Activated naive CD8-positive, alpha-beta T cell treated with anti-CD3 and anti-CD28 coated beads for 36 hours (primary cell): ENCODE data around the gene CD7. TPM values are rescaled to one million over a fixed set of nuclear protein-coding genes. Genes with fewer than 3 reads are reported as not detected.

ENCODE experiments used
- DNase-seq: peaks from one replicate; pipeline ENCODE4 v3.0.0; 2021
- H3K27ac Mint-ChIP-seq: one replicate; pipeline ENCODE4 v1.8.0; 2022; ENCODE audit warnings: mild to moderate bottlenecking, moderate library complexity, mixed read lengths
- H3K27me3 Mint-ChIP-seq: one replicate; pipeline ENCODE4 v1.8.0; 2022; ENCODE audit warnings: mild to moderate bottlenecking, mixed read lengths
- H3K36me3 Mint-ChIP-seq: one replicate; pipeline ENCODE4 v1.8.0; 2021; ENCODE audit warnings: mild to moderate bottlenecking, mixed read lengths
- H3K4me1 Mint-ChIP-seq: one replicate; pipeline ENCODE4 v1.8.0; 2021; ENCODE audit warnings: mixed read lengths
- H3K4me3 Mint-ChIP-seq: one replicate; pipeline ENCODE4 v1.8.0; 2022; ENCODE audit warnings: mild to moderate bottlenecking, moderate library complexity, mixed read lengths
- H3K9me3 Mint-ChIP-seq: one replicate; pipeline ENCODE4 v1.8.0; 2022; ENCODE audit warnings: mixed read lengths
- total RNA-seq, 2 experiments: library from RNA; stranded (reverse); gene quantifications; one replicate each; pipeline ENCODE4 v1.2.3, GENCODE V29; 2021

CD7 gene
- total RNA-seq, 2 experiments from 2014 or later = 291 to 293 TPM

DNA sequence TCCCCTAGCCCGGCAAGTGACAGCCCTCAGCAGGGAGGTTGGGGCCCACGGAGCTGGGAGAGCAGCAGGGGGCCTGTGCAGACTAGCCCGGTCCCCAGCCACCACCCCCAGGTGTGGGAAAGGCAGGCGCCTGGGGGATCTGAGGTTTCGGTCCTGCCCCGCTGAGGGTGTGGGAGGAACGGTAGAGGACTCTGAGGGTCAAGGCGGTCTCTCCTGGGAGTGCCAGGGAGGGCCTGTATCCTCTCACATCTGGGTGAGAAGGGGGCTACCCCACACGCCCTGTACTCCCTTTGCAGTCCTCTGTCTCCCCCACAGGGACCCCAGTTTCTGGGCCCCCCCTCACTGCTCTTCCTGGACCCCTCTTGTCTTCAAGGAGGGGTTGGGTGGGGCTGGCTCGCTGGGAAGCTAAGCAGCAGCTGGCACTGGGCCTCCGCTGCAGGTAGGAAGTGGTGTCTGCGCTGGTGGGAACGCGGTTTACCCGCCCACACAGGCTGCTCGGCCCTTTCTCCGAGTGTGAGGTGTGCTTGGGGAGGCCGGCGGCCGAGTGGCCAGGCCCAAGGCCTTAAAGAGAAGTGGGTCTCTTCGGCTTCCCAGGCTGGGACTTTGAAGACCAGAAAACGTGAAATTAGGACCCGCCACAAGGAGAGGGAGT is 15.4 kb downstream of the CD7 start:
- Mint-ChIP-seq H3K36me3 (peaks cover 3% of the 10 kb centered on the region), H3K9me3 (peaks cover 4% of the 10 kb centered on the region), H3K4me3 (peak overlapping the region; percentile 77), H3K27me3 (no peaks in the 10 kb centered on the region), H3K4me1 (peaks cover 79% of the 10 kb centered on the region), H3K27ac (peak overlapping the region; percentile 89)
- DNase-seq = peak; percentile 76

DNA sequence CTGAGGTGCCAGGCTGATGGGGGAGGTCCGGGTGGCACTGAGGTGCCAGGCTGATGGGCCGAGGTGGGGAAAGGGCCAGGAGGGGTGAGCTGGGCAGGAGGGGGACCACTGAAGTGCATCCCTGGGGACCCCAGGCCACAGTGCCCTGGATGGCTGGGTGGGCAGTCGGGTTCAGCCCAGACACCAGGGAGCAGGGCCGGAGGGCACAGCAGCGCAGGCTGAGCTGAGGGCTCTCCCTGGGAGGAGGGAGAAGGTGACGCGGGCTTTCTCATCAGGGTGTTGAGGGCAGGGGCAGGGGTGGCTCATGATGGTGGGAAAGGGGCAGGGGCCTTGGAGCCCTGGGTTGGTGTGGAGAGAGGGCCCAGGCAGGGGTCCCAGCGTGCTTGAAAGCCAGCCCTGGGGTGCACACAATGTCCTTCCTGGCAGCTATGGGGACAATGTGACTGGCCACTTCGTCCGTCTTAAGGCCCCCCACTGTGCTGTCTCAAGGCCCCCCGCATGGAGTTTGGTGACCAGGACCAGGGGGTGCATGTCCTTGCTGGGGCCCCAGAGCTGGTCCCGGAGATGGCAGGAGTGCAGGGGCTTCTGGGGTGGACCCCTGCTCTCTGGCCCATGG is 16.0 kb downstream of the CD7 start:
- peak overlapping the region; percentile 77 for H3K4me3 Mint-ChIP-seq
- no peaks in the 10 kb centered on the region for H3K27me3 Mint-ChIP-seq
- peaks cover 79% of the 10 kb centered on the region for H3K4me1 Mint-ChIP-seq
- H3K27ac Mint-ChIP-seq = peak overlapping the region; percentile 89
- H3K36me3 Mint-ChIP-seq = no peaks in the 10 kb centered on the region
- no peak for DNase-seq
- no peaks in the 10 kb centered on the region for H3K9me3 Mint-ChIP-seq

DNA sequence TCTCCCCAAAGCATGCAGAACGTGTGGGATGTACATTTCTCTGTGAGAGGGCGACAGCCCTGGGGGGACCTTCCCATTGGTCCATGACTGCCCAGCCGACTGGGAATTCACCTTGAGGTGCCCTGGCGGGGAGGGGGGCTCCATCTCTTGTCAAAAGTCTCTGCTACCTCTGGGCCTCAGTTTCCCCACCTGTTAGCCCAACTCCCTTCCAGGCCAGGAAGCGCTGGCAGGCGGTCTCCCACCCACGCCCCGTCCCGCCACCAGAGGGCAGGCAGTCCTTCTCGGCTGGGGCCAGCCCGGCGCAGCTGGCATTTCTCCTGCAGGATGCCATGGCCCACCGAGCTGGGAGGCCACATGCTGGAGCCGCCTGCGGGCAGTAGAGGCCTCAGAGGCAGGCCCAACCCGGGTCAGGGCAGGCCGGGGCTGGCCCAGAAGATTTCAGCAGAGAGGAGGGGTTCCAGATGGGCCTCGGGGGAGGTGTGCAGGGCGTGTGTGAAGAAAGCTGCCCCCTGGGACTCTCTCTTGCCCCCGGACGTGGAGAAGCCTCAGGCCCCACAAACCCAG is 16.6 kb downstream of the CD7 start:
- peak; percentile 74 for DNase-seq
- no peaks in the 10 kb centered on the region for H3K27me3 Mint-ChIP-seq
- H3K9me3 Mint-ChIP-seq = no peaks in the 10 kb centered on the region
- H3K36me3 Mint-ChIP-seq = no peaks in the 10 kb centered on the region
- peaks cover 77% of the 10 kb centered on the region for H3K4me1 Mint-ChIP-seq
- peak overlapping the region; percentile 65 for H3K27ac Mint-ChIP-seq
- peak overlapping the region; percentile 59 for H3K4me3 Mint-ChIP-seq

DNA sequence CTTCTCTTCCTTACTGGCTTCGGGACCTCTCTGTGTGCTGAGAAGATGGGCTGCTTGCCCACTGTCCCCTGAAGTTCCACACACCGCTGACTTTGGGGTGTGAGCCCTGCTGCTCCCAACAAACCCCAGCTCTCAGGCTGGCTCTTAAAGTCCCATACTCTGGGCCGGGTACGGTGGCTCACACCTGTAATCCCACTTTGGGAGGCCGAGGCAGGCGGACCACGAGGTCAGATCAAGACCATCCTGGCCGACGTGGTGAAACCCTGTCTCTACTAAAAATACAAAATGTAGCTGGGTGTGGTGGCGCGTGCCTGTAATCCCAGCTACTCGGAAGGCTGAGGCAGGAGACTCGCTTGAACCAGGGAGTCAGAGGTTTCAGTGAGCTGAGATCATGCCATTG is 17.2 kb downstream of the CD7 start:
- no peaks in the 10 kb centered on the region for H3K36me3 Mint-ChIP-seq
- no peaks in the 10 kb centered on the region for H3K27me3 Mint-ChIP-seq

DNA sequence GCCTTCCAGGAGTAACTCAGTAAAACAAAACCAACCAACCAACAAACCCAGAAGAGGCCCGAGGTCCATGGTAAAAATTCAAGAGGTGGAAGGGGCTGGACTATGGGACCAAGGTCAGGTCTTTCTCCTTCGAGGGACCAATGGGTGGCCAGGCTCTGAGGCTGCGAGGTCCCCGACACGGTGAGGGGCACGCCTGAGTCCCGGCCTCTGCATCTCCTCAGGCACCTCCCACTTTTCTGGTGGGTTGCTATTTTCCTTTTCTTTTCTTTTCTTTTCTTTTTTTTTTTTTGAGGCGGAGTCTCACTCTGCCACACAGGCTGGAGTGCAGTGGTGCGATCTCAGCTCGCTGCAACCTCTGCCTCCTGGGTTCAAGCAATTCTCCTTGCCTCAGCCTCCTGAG is 18.0 kb downstream of the CD7 start:
- H3K27ac Mint-ChIP-seq = peak overlapping the region; percentile 100
- DNase-seq = peak; percentile 54

More for the DNA sequence above, 17.2 kb downstream of the CD7 start:
- Mint-ChIP-seq H3K4me1 (peaks cover 75% of the 10 kb centered on the region), H3K27ac (peak overlapping the region; percentile 100), H3K9me3 (no peaks in the 10 kb centered on the region), H3K4me3 (peak overlapping the region; percentile 95)
- no peak for DNase-seq

DNA sequence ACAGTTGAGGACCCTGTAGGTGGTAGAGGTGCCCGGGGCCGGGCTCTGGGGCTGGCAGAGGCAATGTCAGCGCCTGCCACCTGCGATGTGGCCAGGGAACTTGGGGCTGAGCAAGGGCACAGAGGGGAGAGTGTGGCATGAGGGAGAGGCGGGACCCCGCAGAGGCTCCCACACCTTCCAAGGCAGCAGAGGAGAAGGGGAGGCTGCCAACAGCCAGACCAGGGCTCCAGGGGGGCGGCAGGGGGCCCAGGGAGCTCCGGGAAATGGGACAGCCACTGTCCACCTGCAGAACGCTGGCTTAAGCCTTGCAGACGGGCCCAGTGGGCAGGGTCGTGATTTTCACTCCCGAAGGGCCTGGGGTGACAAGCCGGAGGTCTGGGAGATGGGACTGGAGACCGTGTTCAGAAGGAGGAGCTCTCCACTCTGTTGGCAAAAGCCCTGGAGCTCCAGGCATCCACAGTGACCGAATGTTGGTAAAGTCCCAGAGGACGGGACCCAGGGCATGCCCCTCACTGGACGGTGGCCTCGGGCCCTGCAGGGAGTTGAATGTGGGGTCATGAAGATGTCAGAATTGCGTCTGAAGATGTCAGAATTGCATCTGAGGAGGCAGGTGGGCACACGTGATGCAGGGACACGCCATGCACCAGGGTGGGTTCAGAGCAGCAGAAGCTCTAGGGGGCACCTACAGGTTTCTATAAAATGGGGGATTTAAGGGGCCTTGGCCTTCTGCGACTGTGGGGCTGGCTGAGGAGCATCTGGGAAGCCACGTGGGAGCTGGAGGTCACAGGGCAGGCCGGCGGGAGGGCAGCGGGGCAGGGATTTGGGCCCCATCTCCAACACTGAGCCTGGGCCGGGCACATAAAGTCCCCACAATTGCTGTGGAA is 18.6 kb downstream of the CD7 start:
- H3K4me3 Mint-ChIP-seq = peak overlapping the region; percentile 95
- H3K27me3 Mint-ChIP-seq = no peaks in the 10 kb centered on the region
- peak; percentile 28 for DNase-seq
- no peaks in the 10 kb centered on the region for H3K9me3 Mint-ChIP-seq
- peaks cover 78% of the 10 kb centered on the region for H3K4me1 Mint-ChIP-seq
- H3K27ac Mint-ChIP-seq = peak overlapping the region; percentile 100
- H3K36me3 Mint-ChIP-seq = peaks cover under 1% of the 10 kb centered on the region

More for the DNA sequence above, 18.0 kb downstream of the CD7 start:
- H3K36me3 Mint-ChIP-seq = no peaks in the 10 kb centered on the region
- H3K27me3 Mint-ChIP-seq = no peaks in the 10 kb centered on the region
- peak overlapping the region; percentile 95 for H3K4me3 Mint-ChIP-seq
- peaks cover 77% of the 10 kb centered on the region for H3K4me1 Mint-ChIP-seq
- no peaks in the 10 kb centered on the region for H3K9me3 Mint-ChIP-seq

DNA sequence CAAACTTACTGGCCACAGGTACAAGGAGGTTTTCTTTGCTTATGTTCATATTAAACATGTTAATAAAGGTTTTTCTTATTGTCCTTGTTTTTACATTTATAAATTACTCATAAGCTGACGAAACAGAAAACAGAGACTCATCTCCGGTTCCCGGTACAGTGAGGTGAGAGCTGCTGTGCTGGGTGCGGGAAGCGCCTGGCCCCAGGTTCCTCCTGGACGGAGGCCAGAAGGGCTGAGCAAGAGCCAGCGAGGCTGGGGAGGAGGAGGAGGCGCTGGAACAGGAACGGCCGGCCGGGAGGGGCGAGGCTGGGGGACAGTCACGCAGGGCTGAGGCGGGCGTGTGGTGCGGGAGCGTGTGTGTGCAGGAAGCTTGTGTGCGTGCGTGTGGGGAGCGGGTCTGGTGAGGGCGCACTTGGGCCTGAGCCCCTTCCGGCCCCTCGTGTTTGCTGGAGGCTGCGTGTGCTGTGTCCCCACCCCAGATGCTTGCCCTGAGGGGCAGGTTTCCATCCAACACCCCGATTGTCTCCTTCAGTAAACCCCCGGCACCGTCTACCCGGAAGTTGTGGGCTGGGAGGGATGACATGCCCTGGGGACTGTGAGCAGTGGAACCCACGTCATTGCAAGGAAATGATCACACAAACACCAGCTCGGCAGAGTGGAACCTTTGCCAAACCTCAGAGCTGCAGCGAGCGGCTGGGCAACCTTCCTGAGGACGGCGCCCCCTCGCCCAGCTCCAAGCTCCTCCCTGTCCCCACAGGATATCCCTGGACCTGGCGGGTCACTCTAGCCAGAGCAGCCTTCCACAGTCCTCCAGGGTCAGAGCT is 19.5 kb downstream of the CD7 start:
- Mint-ChIP-seq H3K27me3 (no peaks in the 10 kb centered on the region), H3K4me3 (peak overlapping the region; percentile 95), H3K27ac (peak overlapping the region; percentile 100), H3K9me3 (no peaks in the 10 kb centered on the region), H3K36me3 (peaks cover 3% of the 10 kb centered on the region), H3K4me1 (peaks cover 74% of the 10 kb centered on the region)
- DNase-seq = peak; percentile 92

DNA sequence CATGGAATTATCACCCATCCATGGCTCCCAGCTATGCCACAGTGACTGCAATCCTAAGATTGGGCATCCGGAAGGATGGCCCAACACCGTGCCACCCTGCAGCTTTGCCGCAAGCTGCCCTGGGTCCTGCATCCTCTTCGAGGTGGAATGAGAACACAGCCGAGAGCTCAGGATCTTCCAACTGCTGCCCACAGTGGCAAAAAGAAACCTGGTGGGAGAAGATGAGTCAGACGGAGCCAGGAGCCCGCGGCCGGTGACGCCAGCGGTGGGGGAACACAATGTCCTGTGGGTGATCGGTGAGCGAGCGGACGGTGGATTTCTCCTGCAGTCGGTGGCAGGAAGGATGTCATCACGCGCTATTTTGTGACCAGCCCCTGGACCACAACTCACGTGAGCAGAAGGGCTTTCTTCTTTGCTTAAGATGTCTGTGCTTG is 20.1 kb downstream of the CD7 start:
- Mint-ChIP-seq H3K9me3 (no peaks in the 10 kb centered on the region), H3K4me3 (peak overlapping the region; percentile 95), H3K27me3 (no peaks in the 10 kb centered on the region), H3K36me3 (peaks cover 3% of the 10 kb centered on the region), H3K4me1 (peaks cover 70% of the 10 kb centered on the region), H3K27ac (peak overlapping the region; percentile 100)
- peak; percentile 91 for DNase-seq

DNA sequence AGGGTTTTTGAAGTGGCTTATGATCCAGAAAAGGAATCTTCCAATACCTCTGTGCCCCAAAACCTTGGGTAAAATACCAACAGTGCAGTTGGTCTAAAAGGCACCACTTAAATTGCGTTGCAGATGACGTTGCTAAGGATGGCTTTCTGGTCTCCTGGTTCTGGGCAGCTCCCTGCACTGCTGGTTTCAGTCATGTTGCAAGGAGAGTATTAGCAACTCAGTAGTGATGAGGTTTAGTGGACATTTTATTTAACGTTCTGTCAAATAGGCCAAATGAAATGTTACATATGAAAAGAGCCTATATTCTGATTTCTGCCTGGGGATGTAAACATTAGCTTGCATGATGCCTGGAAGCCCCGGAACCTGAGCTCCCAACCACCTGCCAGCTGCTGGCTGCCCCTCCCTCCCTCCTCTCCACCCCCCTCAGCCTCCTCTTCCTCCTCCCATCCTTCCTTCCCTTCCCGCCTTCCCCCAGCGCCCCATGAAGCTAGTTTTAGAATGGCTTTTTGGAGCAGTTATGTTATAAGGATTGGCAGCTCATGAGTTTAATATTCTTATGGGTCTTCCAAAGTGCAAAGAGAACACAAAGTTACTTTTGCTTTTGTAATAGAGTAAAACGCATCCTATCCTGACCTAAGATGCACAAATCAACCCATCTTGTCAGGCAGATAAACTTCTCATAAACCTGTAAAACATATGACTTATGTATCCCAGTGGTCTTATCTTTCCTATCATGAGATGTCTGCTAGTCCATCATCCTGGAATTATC is 20.7 kb downstream of the CD7 start:
- DNase-seq = no peak
- Mint-ChIP-seq H3K27me3 (no peaks in the 10 kb centered on the region), H3K36me3 (peaks cover 3% of the 10 kb centered on the region), H3K9me3 (no peaks in the 10 kb centered on the region), H3K4me3 (peak overlapping the region; percentile 95), H3K27ac (peak overlapping the region; percentile 100), H3K4me1 (peaks cover 64% of the 10 kb centered on the region)

DNA sequence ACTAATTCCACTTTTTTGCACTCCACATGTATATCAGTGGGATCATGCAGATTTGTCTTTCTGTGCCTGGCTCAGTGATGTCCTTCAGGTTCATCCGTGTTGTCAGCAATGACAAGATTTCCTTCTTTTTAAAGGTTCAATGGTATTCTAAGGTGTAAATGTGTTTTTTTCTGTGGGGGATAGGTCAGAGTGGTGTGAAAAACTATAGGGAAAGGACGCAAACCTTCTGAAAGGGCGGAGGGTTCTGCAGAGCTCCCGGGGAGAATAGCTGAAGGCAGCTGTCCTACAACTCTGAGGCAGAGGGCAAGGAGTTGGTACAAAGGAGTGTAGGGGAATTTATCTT is 22.0 kb downstream of the CD7 start:
- H3K4me3 Mint-ChIP-seq = peak overlapping the region; percentile 0

DNA sequence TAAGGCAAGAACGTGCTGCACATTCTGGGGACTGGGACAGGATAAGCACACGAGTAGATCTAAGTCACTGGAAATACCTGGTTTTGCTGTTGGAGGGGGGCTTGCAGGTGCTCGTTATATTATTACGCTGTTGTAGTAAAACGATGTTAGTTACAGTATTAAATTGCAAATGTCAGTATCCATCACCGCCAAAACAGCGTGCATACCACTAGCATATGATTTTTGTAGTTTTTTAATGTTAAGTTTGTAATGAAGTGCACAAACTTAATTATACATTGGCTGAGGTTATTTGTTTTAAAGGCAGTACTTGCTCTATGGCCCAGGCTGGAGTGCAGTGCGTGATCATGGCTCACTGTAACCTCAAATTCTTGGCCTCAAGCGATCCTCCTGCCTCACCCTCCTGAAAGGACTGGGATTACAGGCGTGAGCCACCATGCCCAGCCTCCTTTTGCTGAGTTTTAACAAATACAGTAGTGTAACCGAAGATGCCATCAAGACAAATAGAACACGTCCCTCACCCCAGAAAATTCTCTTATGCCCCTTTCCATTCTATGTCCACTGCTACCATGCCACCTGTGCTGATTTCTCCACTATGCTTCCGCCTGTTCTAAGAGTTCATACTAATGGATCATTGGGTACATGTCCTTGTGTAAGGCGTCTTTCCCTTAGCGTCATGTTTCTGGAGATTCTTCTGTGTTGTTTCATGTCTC is 23.2 kb downstream of the CD7 start:
- Mint-ChIP-seq H3K4me1 (peaks cover 44% of the 10 kb centered on the region), H3K4me3 (peak overlapping the region; percentile 81), H3K27ac (peak overlapping the region; percentile 83), H3K9me3 (no peaks in the 10 kb centered on the region), H3K36me3 (peaks cover 3% of the 10 kb centered on the region), H3K27me3 (no peaks in the 10 kb centered on the region)
- DNase-seq = no peak

More for the DNA sequence above, 22.0 kb downstream of the CD7 start:
- Mint-ChIP-seq H3K9me3 (no peaks in the 10 kb centered on the region), H3K4me1 (peaks cover 55% of the 10 kb centered on the region), H3K36me3 (peaks cover 3% of the 10 kb centered on the region), H3K27ac (no peak overlapping the region), H3K27me3 (no peaks in the 10 kb centered on the region)
- no peak for DNase-seq

DNA sequence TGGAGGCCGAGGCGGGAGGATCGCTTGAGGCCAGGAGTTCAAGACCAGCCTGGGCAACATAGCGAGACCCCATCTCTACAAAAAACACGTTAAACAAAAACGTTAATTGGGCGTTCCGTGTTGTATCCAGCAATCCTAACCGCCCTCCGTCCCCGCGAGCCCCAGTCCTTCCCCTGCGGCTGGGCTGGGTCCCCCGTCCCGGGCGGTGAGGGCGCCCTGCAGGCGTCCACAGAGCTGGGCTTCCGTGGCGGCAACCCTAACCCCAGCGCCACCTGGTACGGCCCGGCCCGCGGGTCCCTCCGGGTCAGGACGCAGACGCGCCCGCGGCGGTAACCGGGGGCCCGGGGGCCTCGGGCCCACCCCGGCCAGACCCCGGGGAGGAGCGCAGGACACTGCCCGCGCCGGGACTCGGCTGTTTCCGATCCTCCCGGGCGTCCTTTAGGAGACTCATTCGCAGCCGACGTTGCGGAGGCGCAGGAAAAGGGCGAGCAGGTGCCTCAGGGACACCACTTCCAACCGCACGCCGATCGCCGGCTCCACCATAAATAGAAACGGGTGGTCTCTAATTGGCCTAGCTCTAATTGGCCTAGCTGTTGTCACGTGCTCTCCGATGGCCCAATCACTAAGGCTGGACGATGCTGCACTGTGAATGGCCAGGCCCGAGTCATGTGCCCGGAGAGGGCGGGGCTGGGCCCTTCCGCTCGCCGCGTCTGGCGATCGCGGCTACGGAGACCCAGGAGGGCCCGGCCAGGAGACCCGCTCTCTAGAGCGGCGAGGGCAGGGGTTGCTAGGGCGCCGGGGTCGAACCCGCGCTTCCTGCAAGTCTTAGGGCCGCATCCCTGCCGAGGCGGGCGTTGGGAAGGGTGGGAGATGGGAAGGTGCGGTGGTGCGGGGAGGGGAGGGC is 24.9 kb downstream of the CD7 start:
- Mint-ChIP-seq H3K27ac (peak overlapping the region; percentile 88), H3K4me3 (peak overlapping the region; percentile 81), H3K27me3 (no peaks in the 10 kb centered on the region), H3K9me3 (no peaks in the 10 kb centered on the region), H3K36me3 (peaks cover 3% of the 10 kb centered on the region), H3K4me1 (peaks cover 30% of the 10 kb centered on the region)
- peak; percentile 96 for DNase-seq
